NCI-H146 treated with DMSO at 0.1 percent for 48 hours (cell line): ENCODE results near the gene SEPTIN8.
"Not testable (repeated sequence)": the region's sequence is repeated elsewhere in the genome, so short reads cannot be mapped to it uniquely, and the experiment has no call there.

Experiments used
- DNase-seq: peaks from one replicate; lab custom pipeline; 2025; ENCODE audit not compliant: unreplicated experiment; lab: John Stamatoyannopoulos, UW

The SEPTIN8 gene

DNA sequence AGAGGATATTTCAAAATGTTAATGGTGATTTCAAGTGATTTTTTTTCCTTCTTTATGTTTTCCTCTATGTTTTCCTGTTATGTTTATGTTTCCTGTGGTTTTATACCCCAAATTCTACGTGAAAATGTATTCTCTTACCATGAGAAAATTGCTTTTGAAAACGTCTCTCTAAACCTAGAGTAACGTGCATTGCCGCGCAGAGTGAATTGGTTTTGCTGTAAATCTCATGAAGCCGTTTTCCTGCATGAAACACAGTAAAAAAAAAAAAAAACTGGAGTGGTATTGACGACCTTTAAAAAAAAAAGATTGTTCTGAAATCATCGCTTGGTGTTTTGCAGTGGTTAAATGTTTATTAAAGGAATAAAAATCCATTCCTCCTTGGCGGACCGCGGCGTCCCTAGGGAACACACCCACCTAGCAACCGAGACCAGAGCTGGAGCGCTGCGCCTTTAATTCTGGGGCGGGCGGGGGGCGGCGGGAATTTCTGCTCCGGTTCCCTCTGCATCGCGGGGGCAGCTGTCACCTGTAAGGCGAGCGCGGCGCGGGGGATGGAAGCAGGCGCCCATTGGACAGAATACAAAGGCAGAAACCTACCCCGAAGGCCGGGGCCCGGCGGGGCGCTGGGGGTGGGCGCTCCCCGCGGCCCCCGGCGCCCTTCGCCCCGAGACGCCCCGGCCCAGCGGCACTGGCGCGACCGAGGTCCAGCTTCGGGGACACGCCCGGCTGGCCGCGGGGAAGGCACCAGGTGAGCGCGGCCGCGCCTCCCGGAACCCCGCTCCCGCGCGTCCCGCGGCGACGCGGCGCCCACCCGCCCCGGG, 36.0 kb upstream of the SEPTIN8 start, which contains the start of gene SOWAHA:
TSS of gene SOWAHA (plus strand) at position 522 of the 818 bp plus-strand sequence. CDS start 320 bp downstream, outside the sequence.
- peak; percentile 61 for DNase-seq

DNA sequence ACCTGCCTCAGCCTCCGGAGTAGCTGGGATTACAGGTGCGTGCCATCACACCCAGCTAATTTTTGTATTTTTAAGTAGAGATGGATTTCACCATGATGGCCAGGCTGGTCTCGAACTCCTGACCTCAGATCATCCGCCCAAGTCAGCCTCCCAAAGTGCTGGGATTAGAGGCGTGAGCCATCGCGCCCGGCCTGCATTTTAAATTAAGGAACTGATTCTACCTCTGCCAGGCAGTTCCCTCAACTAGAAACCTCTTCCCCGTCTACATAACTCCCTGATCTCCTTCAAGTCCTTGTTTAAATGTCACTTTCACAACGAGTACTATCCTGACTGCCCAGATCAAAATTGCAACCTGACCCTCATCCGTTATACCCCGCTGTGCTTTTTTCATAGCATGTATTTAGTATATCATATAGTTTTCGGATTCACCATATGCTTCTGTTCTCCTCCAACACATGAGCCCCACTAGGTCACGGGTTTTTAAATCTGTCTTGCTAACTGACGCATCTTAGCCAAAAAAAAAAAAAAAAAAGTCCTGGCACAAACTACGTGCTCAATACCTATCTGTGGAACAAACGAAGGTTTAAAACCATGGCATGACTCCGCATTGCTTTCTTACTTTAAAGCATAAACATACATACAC, 35.2 kb upstream of the SEPTIN8 start:
- no peak for DNase-seq

DNA sequence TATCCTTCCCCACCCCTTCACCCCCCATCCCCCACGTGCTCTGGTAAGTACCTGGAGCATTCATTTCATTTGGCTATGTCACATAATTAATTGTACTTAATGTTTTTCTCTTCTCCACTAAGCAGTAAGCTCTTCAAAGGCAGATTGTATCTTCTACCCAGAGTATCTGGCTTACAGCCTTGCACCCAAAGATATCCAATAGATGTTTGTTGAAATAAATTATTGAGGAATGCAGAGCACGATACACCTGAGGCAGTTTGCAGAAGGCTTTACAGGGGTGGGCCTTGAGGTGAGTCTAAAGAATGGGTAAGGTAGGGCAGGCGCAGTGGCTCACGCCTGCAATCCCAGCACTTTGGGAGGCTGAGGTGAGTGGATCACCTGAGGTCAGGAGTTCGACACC, 33.6 kb upstream of the SEPTIN8 start:
- DNase-seq, result no peak

DNA sequence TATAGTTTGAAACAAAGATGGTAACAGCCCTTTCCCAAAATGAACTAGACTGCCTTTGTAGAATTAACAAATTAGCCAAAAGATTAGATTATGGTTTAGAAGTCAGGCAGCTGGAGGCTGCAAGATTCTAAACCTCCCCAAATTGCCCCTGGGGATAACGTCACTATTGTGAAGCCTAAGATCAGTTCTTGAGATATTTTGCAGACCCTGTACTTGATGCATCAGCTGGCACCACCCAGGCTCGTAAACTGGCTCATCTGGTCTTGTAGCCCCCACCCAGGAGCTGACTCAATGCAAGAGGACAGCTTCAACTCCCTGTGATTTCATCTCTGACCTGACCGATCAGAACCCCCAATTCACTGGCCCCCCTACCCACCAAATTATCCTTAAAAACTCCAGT, 31.8 kb upstream of the SEPTIN8 start:
- DNase-seq, result no peak

DNA sequence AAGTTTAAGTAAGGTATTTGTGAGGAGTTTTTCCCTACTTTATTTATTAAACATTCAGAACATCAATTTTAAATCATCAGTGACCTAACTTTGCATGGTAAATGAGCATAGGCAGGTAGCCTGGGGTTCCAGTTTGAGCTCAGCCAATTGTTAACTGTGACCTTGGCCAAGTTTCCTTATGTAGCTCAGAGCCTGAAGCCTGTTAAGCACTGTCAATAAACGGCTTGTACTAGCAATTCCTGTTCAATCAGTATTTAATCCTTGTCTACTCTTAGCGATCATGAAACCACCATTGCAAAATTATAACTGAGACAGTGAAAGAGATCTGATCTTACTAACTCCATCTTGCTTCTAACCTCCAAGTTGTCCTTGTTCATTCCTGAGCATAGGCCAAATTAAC, 31.4 kb upstream of the SEPTIN8 start:
- DNase-seq, result no peak

DNA sequence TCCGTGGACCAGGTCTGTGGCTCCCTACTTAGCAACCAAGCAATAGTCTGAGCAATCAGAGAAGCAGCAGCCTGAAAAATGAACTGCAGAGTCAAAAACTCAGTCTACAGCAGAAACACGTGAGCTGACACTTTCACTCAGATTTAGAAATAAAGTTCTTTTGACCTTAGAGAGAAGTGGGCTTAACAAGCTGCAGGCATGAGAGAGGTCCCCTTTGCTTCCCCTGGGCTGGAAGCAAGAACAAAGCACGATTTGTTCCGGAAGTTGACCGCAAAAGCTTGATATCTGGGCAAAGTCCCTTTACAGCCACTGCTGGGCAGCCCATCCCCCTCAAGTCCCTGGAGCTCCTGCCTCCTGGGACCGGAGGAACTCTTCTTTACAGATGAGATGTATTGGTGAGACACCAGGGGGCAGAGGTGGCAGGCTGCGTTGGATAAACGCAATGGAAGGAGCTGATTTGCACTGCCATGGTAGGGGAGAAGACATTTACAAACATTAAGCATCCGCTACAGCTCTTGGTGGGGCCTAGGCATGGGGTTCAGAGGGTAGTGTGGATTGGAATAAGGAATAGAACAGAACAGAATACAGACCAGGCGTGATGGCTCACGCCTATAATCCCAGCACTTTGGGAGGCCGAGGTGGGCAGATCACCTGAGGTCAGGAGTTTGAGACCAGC, 30.3 kb upstream of the SEPTIN8 start:
- no peak for DNase-seq

DNA sequence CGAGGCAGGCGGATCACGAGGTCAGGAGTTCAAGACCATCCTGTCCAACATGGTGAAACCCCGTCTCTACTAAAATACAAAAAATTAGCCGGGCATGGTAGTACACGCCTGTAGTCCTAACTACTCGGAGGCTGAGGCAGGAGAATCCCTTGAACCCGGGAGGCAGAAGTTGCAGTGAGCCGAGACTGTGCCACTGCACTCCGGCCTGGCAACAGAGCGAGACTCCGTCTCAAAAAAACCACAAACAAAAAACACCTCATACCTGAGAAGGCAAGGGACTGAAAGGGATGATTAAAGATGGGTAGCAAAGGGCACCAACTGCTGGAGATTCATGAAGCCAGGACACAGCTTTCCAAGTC, 29.7 kb upstream of the SEPTIN8 start:
- DNase-seq, result not testable (repeated sequence)

DNA sequence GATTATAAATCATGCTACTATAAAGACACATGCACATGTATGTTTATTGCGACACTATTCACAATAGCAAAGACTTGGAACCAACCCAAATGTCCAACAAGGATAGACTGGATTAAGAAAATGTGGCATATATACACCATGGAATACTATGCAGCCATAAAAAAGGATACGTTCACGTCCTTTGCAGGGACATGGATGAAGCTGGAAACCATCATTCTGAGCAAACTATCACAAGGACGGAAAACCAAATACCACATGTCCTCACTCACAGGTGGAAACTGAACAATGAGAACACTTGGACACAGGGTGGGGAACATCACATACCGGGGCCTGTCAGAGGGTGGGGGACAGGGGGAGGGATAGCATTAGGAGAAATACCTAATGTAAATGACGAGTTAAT, 28.8 kb upstream of the SEPTIN8 start:
- not testable (repeated sequence) for DNase-seq

DNA sequence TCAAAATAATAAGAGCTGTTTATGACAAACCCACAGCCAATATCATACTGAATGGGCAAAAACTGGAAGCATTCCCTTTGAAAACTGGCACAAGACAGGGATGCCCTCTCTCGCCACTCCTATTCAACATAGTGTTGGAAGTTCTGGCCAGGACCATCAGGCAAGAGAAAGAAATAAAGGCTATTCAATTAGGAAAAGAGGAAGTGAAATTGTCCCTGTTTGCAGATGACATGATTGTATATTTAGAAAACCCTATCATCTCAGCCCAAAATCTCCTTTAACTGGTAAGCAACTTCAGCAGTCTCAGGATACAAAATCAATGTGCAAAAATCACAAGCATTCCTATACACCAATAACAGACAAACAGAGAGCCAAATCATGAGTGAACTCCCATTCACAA, 27.2 kb upstream of the SEPTIN8 start:
- DNase-seq, result not testable (repeated sequence)

DNA sequence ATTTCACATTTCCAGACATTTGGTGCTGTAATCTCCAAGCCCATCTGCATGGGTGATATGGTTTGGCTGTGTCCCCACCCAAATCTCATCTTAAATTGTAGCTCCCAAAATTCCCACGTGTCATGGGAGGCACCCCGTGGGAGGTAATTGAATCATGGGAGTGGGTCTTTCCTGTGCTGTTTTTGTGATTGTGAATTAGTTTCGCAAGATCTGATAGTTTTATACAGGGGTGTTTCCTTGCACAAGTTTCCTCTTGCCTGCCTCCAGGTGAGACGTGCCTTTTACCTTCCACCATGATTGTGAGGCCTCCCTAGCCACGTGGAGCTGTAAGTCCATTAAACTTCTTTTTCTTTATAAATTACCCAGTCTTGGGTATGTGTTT, 25.6 kb upstream of the SEPTIN8 start:
- not testable (repeated sequence) for DNase-seq

DNA sequence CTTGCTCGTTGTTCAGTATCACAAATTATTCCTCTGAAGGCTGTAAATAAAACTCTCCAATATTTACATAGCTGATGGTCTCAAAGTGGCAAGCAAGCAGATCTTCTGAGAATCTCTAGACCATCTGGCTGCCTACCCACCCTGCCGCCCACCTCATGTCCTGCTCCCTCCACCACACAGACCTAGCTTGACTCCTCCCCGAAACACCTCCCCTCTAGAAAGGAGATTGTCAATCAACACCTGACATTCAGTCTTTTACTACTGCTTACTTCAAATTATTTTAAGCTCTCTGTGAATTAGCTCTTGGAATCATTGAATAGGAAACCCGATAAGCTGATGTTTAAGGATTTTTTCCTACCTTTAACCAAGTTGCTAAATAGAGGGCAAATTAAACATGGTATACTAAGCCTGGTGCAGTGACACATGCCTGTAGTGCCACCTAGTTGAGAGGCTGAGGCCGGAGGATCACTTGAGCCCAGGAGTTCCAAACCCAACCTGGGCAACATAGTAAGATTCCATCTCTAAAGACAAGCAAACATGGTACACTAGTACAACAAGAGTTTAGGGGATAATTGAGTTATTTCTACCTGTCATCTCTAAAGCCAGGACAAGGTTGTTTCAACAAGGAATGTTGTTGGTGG, 25.1 kb upstream of the SEPTIN8 start:
- no peak for DNase-seq

DNA sequence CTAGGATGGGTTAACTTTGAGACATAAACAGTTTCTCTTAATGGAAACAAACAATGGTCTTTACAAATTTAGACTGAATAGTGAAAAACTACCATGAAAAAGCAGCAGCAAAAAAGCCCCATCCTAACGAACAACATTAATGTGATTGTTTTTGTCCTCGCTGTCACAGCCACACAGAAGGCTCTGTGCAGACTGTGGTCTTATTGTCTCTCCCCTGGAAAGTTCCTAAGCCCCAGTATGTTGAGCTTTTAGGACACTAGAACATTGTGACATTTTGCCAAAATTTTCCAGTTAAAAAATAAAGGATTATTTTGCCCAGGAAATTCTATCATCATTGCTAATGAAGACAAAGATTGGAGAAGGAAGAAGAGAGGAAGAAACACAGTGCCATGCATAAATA, 23.5 kb upstream of the SEPTIN8 start:
- DNase-seq, result no peak

DNA sequence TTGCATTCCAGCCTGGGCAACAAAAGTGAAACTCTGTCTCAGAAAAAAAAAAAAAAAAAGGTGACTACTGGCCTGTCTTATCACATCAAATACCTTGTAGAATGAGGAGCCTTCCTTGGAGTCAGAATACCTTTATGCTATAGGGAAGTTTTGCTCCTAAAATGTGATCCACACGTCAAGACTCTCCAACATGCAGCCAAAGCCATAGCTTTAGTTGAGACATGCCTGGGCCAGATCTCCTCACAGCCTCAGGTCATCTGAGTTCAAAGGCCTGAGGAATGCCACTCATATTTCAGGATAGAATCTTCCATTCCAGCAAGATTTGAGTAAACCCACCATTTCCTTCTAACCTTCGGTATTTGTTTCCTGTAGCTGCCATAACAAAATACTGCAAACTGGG, 22.4 kb upstream of the SEPTIN8 start:
- no peak for DNase-seq

DNA sequence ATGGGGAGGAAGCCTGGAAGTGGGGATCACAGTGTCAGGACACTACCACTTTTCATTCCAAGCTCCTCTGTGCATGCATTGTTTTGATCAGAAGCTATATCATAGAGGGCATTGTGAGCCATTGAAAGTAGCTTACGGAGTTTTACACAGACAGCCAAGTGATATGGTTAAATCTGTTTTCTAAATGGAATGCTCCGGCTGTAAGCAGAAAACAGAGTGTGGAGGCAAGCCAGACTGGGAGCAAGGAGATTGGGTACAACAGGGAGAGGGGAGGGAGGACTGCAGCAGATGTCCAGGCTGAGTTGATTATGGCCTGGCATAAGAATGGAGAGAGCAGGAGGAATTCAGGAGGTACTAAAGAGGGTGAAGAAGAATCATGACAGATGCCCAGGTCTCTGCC, 20.6 kb upstream of the SEPTIN8 start:
- DNase-seq, result no peak

DNA sequence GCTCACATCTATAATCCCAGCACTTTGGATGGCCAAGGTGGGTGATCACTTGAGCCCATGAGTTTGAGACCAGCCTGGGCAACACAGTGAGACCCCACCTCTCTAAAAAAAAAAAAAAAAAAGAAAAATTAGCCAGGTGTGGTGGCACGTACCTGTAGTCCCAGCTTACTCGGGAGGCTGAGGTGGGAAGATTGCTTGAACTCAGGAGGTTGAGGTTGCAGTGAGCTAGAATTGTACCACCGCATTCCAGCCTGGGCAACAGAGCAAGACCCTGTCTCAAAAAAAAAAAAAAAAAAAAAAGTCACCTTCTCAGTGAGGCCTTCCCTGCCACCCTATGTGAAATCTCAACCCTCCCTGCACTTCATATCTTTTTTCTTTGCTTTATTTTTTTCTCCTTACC, 14.0 kb upstream of the SEPTIN8 start:
- DNase-seq, result no peak

DNA sequence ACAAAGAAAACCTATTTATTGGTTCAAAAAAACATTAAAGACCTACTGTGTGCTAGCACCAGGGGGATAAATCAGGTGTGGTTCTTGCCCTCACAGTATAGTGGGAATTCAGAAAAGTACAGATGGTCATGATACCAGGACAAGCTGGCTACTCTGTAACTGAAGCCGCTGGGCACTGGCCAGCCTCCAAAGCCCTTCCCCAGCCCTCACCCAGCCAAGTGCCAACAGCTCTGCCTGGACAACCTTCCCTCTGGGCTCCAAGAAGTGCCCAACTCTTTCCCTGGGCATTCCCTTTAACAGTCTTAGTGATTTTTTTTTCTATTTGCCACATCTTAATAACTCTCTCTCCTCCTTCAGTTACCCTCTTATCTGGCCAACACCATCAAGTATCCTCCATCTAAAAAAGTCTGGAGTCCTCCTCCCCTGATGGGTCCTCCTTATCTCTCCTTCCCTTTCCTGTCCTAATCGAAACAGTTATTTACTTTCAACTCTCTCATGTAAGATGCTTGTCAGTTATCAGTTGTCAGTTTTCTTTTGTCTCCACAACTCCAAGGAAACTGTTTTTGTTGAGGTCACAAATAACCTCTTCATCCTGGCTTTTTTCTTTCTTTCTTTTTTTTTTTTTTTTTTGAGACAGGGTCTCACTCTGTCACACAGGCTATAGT, 13.3 kb upstream of the SEPTIN8 start:
- DNase-seq, result no peak

DNA sequence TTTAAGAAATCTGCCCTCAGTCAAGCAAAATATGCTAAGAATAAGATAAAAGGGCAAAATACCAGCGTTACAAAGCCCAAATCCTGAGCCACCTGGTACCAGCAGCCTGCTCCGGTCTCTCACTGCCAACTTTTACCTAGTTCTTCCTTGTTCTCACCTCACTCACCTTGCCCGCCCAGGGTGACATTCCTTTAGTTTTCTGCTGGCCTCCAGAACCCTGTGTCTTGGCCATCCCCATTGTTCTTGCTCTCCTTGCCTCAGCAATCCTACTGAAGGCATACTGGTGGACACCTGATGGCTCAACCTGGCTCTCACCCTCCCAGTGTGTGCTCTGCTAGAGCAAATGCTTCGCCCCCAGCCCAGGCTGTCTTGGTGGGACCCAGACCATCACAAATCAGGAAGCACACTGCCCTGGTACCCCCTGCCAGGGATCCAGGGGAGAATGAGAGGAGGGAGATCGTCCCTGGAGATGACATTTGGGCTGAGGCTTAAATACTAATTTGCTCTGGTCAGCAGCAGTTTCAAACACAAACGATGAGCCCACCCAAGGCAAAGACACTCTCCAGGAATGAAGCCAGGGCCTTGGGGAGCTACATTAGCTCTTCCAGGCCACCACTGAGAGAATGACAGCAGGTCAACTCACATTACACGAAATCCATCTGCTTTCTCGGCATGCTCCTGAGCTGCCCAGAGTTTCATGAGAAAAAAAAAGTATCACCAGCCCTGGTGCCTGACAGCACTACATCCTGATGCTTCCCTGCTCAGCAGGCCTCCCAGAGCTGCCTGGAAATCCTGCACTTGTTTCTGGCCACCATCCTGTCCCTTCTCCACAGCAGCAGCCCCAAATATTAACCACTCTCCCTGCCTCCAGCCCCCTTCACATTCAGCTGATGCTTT, 12.2 kb upstream of the SEPTIN8 start:
- no peak for DNase-seq

DNA sequence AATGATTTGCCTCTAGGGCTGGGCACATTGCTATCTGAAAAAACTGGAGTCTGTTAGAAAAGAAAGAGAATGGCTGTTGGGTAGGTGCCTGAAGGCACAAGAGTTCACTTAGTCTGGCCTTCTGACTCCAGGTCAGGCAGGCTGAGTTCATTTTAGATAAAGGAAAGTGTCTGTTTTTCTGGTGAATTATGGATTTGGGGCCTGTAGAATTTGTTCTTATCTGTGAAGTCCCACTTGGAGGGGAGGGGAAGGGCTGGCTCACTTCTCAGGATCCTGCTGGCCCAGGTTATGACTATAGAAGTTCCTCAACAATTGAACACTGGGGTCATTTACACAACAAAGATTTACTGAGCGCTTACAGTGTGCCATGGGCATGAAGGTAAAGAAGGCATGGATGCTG, 11.5 kb upstream of the SEPTIN8 start:
- no peak for DNase-seq

DNA sequence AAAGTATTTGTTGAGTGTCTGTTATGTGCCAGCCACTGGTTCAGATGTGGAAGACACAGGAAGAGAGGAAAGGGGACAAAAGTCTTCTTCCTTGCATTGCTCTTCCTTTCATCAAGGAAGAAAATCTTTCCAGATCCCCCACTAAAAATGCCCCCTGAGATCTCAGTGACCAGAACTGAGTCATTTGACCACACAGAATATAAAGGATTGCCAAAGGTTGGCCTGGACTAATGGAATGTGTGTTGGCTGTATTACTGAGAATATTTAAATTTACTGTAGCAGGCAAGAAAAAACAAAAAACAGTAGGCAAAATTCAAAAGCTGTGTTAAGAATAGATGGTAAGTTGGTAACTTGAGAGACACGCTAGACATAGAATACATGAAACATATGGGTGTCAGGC, 10.0 kb upstream of the SEPTIN8 start:
- DNase-seq, result no peak

DNA sequence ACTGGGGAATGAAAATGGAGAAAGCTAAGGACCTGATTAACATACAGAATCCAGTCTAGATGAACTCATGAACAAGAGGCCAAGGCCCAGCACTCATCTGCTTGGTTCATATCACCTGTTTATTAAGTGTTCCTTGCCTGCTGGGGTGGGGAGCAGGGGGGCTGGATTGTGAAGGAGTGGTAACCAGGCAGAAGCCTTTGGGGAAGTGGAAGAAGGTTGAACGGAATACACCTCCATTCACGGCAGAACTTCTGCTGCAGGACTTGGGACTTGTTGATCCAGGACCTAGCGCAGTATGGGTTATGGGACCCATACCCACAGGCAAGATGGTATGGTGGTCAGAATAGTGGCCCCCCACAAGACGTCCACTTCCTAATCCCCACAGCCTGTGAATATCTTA, 8.8 kb upstream of the SEPTIN8 start:
- no peak for DNase-seq
